NCI-H146 treated with DMSO at 0.1 percent for 48 hours (cell line): ENCODE data around the gene TMPRSS5.
"Not testable (repeated sequence)": the region's sequence is repeated elsewhere in the genome, so short reads cannot be mapped to it uniquely, and the experiment has no call there.

Experiments
- DNase-seq: peaks from one replicate; lab custom pipeline; 2025; ENCODE audit not compliant: unreplicated experiment; lab: John Stamatoyannopoulos, UW

The TMPRSS5 gene

GRCh38 chr11:113697756-113698407 lies 8.2 kb downstream of the TMPRSS5 start:
- no peak for DNase-seq

- DNase-seq = no peak
Measured at GRCh38 chr11:113697111-113697510, 9.0 kb downstream of the TMPRSS5 start.

- no peak for DNase-seq
Measured at GRCh38 chr11:113695207-113695606, 10.9 kb downstream of the TMPRSS5 start.

- DNase-seq = no peak
Measured at GRCh38 chr11:113694390-113694789, 11.7 kb downstream of the TMPRSS5 start.

- DNase-seq = no peak
Measured at GRCh38 chr11:113693030-113693429, 13.1 kb downstream of the TMPRSS5 start.

GRCh38 chr11:113690619-113691569 lies 15.2 kb downstream of the TMPRSS5 start:
- DNase-seq = no peak

GRCh38 chr11:113689768-113690618 lies 16.1 kb downstream of the TMPRSS5 start:
- DNase-seq = no peak

GRCh38 chr11:113685654-113686359 lies 20.3 kb downstream of the TMPRSS5 start:
- no peak for DNase-seq

- DNase-seq = no peak
Measured at GRCh38 chr11:113684496-113684895, 21.6 kb downstream of the TMPRSS5 start.

GRCh38 chr11:113683481-113684046 lies 22.5 kb downstream of the TMPRSS5 start:
- DNase-seq = no peak

GRCh38 chr11:113681711-113682413 lies 24.2 kb downstream of the TMPRSS5 start:
- no peak for DNase-seq

- no peak for DNase-seq
Measured at GRCh38 chr11:113681282-113681681, 24.8 kb downstream of the TMPRSS5 start.

GRCh38 chr11:113677685-113678084 lies 28.4 kb downstream of the TMPRSS5 start:
- no peak for DNase-seq

GRCh38 chr11:113675565-113675964 lies 30.5 kb downstream of the TMPRSS5 start:
- no peak for DNase-seq

GRCh38 chr11:113675003-113675561 lies 31.0 kb downstream of the TMPRSS5 start:
- no peak for DNase-seq

GRCh38 chr11:113674397-113674685 lies 31.8 kb downstream of the TMPRSS5 start:
- no peak for DNase-seq

- DNase-seq = no peak
Measured at GRCh38 chr11:113673550-113674396, 32.3 kb downstream of the TMPRSS5 start.

GRCh38 chr11:113671914-113672313 lies 34.2 kb downstream of the TMPRSS5 start:
- not testable (repeated sequence) for DNase-seq

GRCh38 chr11:113670831-113671215 lies 35.3 kb downstream of the TMPRSS5 start:
- no peak for DNase-seq
